ENCODE data around the gene NFIX. TPM values are rescaled to one million over a fixed set of nuclear protein-coding genes. Genes with fewer than 3 reads are reported as not detected.
A peak's percentile ranks its signal among the peaks of the same experiment; 100 is the strongest.
"Not testable (repeated sequence)": the region's sequence is repeated elsewhere in the genome, so short reads cannot be mapped to it uniquely, and the experiment has no call there.

Gene NFIX
- total RNA-seq, 6 experiments from 2014 or later = 20.3 to 40.0 (median 26.7) TPM

DNA sequence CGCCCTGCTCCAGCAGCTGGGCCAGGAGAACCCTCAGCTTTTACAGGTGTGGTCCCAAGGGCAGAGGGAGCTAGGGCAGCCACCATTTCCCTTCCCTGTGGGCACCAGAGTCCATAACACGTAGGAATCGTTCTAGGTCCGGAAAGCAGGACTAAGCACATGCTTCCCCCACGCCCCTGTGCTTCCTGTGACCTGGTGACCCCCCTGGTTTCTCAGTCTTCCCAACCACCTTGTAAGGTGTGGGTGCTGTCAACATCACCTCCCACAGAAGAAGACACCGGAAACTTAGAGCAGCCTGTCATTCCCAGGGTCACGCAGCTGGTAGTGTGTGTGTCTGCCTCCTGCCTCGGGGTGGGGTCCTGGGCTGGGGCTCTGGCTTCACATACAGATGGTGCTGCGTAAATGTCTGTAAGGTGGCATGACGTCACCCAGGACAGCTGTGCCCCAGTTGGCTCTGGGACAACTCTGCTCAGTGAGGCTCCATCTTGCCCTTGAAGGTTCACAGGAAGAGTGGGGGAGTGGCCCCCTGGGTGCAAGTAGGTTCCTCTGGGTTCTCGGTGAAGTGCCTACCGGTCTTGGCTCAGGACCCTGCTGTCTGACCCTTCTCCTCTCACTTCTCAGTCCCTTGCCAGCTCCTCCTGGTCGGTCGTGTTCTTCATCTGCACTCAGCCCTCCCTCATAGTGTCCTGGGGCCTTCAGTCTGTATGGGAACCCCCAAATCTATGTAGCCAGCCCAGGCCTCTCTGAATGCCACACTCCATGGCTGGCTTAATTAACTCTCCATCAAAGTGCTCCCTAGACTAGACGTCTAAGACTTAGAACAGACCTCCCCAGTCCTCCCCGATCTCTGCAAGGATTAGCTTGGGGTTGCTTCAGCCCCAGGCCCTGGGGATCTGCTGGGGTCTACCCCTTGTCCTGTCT lies 45.7 kb upstream of the NFIX start:
- no peak overlapping the region for H3K4me3 ChIP-seq
- peaks cover 0 to 62% (median 29%) of the 10 kb centered on the region in 4 donors for H3K36me3 ChIP-seq
- ATAC-seq (no peak), DNase-seq (no peak)
- H3K4me1 ChIP-seq = peaks cover 0 to 12% (median 6%) of the 10 kb centered on the region in 4 donors
- intact Hi-C loops (cut with DNase I) = no loop called here
- no peaks in the 10 kb centered on the region for H3K9me3 ChIP-seq
- 83% methylated on average over 2 of the region's 16 CpGs for WGBS (ENCODE audit: insufficient coverage, low coverage, low lambda C conversion rate, missing lambda C conversion rate)
- TF ChIP-seq, protein P1, sequence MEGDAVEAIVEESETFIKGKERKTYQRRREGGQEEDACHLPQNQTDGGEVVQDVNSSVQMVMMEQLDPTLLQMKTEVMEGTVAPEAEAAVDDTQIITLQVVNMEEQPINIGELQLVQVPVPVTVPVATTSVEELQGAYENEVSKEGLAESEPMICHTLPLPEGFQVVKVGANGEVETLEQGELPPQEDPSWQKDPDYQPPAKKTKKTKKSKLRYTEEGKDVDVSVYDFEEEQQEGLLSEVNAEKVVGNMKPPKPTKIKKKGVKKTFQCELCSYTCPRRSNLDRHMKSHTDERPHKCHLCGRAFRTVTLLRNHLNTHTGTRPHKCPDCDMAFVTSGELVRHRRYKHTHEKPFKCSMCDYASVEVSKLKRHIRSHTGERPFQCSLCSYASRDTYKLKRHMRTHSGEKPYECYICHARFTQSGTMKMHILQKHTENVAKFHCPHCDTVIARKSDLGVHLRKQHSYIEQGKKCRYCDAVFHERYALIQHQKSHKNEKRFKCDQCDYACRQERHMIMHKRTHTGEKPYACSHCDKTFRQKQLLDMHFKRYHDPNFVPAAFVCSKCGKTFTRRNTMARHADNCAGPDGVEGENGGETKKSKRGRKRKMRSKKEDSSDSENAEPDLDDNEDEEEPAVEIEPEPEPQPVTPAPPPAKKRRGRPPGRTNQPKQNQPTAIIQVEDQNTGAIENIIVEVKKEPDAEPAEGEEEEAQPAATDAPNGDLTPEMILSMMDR (IDR thresholded peaks at IDR 0.05) = no peak
- no peak for TF ChIP-seq POLR2A (IDR thresholded peaks at IDR 0.05)
- no peak overlapping the region for H3K27ac ChIP-seq
- H3K27me3 ChIP-seq = no peaks in the 10 kb centered on the region

GRCh38 chr19:12952050-12952449 lies 43.2 kb upstream of the NFIX start:
- H3K4me3 ChIP-seq; ATAC-seq; H3K9me3 ChIP-seq; H3K27ac ChIP-seq; H3K4me1 ChIP-seq; intact Hi-C loops (cut with DNase I); H3K27me3 ChIP-seq; DNase-seq: not testable (repeated sequence)
- 100% methylated on average over 4 of the region's 6 CpGs for WGBS (ENCODE audit: insufficient coverage, low coverage, low lambda C conversion rate, missing lambda C conversion rate)
- H3K36me3 ChIP-seq = peaks cover 0 to 59% (median 28%) of the 10 kb centered on the region in 4 donors

- intact Hi-C loops (cut with DNase I) = no loop called here
- H3K36me3 ChIP-seq = peaks cover 0 to 59% (median 27%) of the 10 kb centered on the region in 4 donors
- DNase-seq (no peak), ATAC-seq (no peak)
- no peaks in the 10 kb centered on the region for H3K27me3 ChIP-seq
- no peaks in the 10 kb centered on the region for H3K9me3 ChIP-seq
- peaks cover 0 to 5% (median 0%) of the 10 kb centered on the region in 4 donors for H3K4me1 ChIP-seq
- WGBS (ENCODE audit: insufficient coverage, low coverage, low lambda C conversion rate, missing lambda C conversion rate) = 33% methylated on average over 7 of the region's 12 CpGs
- peak overlapping the region in 1 of 3 donors; percentile 43 for H3K27ac ChIP-seq
- H3K4me3 ChIP-seq = no peak overlapping the region
- TF ChIP-seq POLR2A (IDR thresholded peaks at IDR 0.05) = no peak
- TF ChIP-seq, protein P1 (IDR thresholded peaks at IDR 0.05) = no peak
These were observed 42.7 kb upstream of the NFIX start for GRCh38 chr19:12952488-12953137.

DNA sequence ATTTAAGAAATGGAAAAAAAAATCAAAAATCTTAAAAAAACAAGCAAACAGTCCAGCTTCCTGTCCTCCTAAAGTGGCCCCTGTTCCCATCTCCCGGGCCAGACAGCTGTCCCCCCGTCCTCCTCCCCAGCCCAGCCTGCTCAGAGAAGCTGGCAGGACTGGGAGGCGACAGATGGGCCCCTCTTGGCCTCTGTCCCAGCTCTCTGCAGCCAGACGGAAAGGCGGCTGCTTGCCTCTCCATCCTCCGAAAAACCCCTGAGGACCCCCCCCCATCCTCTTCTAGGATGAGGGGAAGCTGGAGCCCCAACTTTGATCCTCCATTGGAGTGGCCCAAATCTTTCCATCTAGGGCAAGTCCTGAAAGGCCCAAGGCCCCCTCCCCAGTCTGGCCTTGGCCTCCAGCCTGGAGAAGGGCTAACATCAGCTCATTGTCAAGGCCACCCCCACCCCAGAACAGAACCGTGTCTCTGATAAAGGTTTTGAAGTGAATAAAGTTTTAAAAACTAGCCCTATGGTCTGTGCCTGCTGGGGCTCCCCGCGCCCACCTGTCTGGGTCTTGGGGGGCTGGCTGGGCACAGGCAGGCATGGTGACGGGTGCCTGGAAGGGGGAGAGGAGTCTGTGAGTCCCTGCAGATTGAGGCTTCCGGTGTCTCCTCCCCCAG lies 42.0 kb upstream of the NFIX start:
- H3K36me3 ChIP-seq = peaks cover 0 to 52% (median 26%) of the 10 kb centered on the region in 4 donors
- TF ChIP-seq POLR2A (IDR thresholded peaks at IDR 0.05) = no peak
- TF ChIP-seq, protein P1 (IDR thresholded peaks at IDR 0.05) = no peak
- no peak for DNase-seq
- 17% methylated on average over 3 of the region's 11 CpGs for WGBS (ENCODE audit: insufficient coverage, low coverage, low lambda C conversion rate, missing lambda C conversion rate)
- intact Hi-C loops (cut with DNase I) = no loop called here
- H3K27me3 ChIP-seq = no peaks in the 10 kb centered on the region
- H3K9me3 ChIP-seq = no peaks in the 10 kb centered on the region
- H3K4me3 ChIP-seq = no peak overlapping the region
- ATAC-seq = no peak
- peak overlapping the region in 1 of 3 donors; percentile 43 for H3K27ac ChIP-seq
- H3K4me1 ChIP-seq = peaks cover 0 to 5% (median 0%) of the 10 kb centered on the region in 4 donors
